ENCODE results near the gene CEL. TPM values are rescaled to one million over a fixed set of nuclear protein-coding genes. Genes with fewer than 3 reads are reported as not detected.

The CEL gene
- total RNA-seq, 1 donor from 2014 or later, result 3.4 TPM

- H3K4me3 ChIP-seq (ENCODE audit: insufficient read depth, low read depth, low read length), result no peak overlapping the region
- no peak overlapping the region for H3K4me2 ChIP-seq (ENCODE audit: low read length)
- TF ChIP-seq, protein P1, sequence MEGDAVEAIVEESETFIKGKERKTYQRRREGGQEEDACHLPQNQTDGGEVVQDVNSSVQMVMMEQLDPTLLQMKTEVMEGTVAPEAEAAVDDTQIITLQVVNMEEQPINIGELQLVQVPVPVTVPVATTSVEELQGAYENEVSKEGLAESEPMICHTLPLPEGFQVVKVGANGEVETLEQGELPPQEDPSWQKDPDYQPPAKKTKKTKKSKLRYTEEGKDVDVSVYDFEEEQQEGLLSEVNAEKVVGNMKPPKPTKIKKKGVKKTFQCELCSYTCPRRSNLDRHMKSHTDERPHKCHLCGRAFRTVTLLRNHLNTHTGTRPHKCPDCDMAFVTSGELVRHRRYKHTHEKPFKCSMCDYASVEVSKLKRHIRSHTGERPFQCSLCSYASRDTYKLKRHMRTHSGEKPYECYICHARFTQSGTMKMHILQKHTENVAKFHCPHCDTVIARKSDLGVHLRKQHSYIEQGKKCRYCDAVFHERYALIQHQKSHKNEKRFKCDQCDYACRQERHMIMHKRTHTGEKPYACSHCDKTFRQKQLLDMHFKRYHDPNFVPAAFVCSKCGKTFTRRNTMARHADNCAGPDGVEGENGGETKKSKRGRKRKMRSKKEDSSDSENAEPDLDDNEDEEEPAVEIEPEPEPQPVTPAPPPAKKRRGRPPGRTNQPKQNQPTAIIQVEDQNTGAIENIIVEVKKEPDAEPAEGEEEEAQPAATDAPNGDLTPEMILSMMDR (IDR thresholded peaks at IDR 0.05; ENCODE audit: insufficient read depth, low read depth, low read length), result no peak
- TF ChIP-seq EZH2 (IDR thresholded peaks at IDR 0.05; ENCODE audit: insufficient read depth, low read length), result no peak
- Mint-ChIP-seq H3K36me3 (ENCODE audit: low read depth, unreplicated experiment) (peaks cover 15% of the 10 kb centered on the region), H3K27me3 (ENCODE audit: low read depth, unreplicated experiment) (no peaks in the 10 kb centered on the region), H3K4me1 (ENCODE audit: low read depth, unreplicated experiment) (peaks cover 6% of the 10 kb centered on the region), H3K4me3 (ENCODE audit: unreplicated experiment) (no peak overlapping the region), H3K27ac (ENCODE audit: unreplicated experiment) (no peak overlapping the region), H3K9me3 (ENCODE audit: unreplicated experiment) (no peaks in the 10 kb centered on the region)
- H3K27me3 ChIP-seq (ENCODE audit: insufficient read depth, low read length), result no peaks in the 10 kb centered on the region
- no peaks in the 10 kb centered on the region for H3K9me3 ChIP-seq (ENCODE audit: insufficient read depth, low read depth, low read length)
- peaks cover 9% of the 10 kb centered on the region for H3K36me3 ChIP-seq (ENCODE audit: insufficient read depth, low read length)
- no peak overlapping the region for H3K9ac ChIP-seq (ENCODE audit: low read length)
- H3K79me2 ChIP-seq (ENCODE audit: insufficient read depth, low read length), result peaks cover 47% of the 10 kb centered on the region
- no peak overlapping the region for H3K27ac ChIP-seq (ENCODE audit: low read depth, low read length)
- FAIRE-seq, result no peak
- no peak overlapping the region for H2AFZ ChIP-seq (ENCODE audit: low read depth, low read length)
- H3K4me1 ChIP-seq (ENCODE audit: insufficient read depth, low read length), result no peaks in the 10 kb centered on the region
- peaks cover 79% of the 10 kb centered on the region for H4K20me1 ChIP-seq (ENCODE audit: insufficient read depth, low read length)
- DNase-seq (ENCODE audit: low read depth), result no peak
Observed at GRCh38 chr9:133041958-133042357, 19.8 kb upstream of the CEL start.

- no peaks in the 10 kb centered on the region for H3K4me1 ChIP-seq (ENCODE audit: insufficient read depth, low read length)
- TF ChIP-seq, protein P1 (IDR thresholded peaks at IDR 0.05; ENCODE audit: insufficient read depth, low read depth, low read length), result no peak
- no peak for TF ChIP-seq EZH2 (IDR thresholded peaks at IDR 0.05; ENCODE audit: insufficient read depth, low read length)
- H3K27ac Mint-ChIP-seq (ENCODE audit: unreplicated experiment), result no peak overlapping the region
- no peak overlapping the region for H2AFZ ChIP-seq (ENCODE audit: low read depth, low read length)
- H3K27ac ChIP-seq (ENCODE audit: low read depth, low read length), result no peak overlapping the region
- peaks cover 72% of the 10 kb centered on the region for H4K20me1 ChIP-seq (ENCODE audit: insufficient read depth, low read length)
- peaks cover 17% of the 10 kb centered on the region for H3K36me3 Mint-ChIP-seq (ENCODE audit: low read depth, unreplicated experiment)
- H3K9ac ChIP-seq (ENCODE audit: low read length), result no peak overlapping the region
- no peak overlapping the region for H3K4me3 Mint-ChIP-seq (ENCODE audit: unreplicated experiment)
- no peak overlapping the region for H3K4me2 ChIP-seq (ENCODE audit: low read length)
- H3K9me3 ChIP-seq (ENCODE audit: insufficient read depth, low read depth, low read length), result no peaks in the 10 kb centered on the region
- H3K27me3 Mint-ChIP-seq (ENCODE audit: low read depth, unreplicated experiment), result no peaks in the 10 kb centered on the region
- H3K79me2 ChIP-seq (ENCODE audit: insufficient read depth, low read length), result peaks cover 40% of the 10 kb centered on the region
- DNase-seq (ENCODE audit: low read depth) (no peak), FAIRE-seq (no peak)
- H3K9me3 Mint-ChIP-seq (ENCODE audit: unreplicated experiment), result no peaks in the 10 kb centered on the region
- no peak overlapping the region for H3K4me3 ChIP-seq (ENCODE audit: insufficient read depth, low read depth, low read length)
- H3K4me1 Mint-ChIP-seq (ENCODE audit: low read depth, unreplicated experiment), result peaks cover 6% of the 10 kb centered on the region
- no peaks in the 10 kb centered on the region for H3K27me3 ChIP-seq (ENCODE audit: insufficient read depth, low read length)
- peaks cover 11% of the 10 kb centered on the region for H3K36me3 ChIP-seq (ENCODE audit: insufficient read depth, low read length)
Observed at GRCh38 chr9:133042676-133043075, 19.1 kb upstream of the CEL start.

DNA sequence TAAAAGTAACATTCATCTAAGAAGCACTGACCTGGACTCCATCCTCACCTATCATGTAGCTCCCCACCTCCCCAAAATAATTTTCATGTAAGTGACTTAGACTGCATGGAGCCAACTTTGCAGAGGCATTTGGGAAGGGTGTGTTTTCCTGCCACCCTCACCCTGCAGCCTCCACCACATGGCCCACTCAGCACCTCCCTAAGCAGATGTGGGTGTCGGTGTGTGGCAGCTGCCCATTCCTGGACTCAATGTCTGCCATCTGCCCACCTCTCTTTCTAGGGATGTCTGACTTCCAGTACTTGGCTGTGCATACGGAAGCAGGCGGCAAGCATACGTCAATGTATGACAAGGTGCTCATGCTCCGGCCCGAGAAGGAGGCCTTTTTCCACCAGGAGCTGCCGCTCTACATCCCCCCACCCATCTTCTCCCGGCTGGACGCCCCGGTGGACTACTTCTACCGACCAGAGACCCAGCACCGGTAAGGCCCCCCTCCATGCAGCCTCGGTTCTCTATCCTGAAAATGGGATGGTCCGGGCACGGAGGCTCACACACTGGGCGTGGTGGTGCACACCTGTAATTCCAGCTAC lies 18.2 kb upstream of the CEL start:
- no peak for FAIRE-seq
- no peak overlapping the region for H3K4me2 ChIP-seq (ENCODE audit: low read length)
- H3K4me3 ChIP-seq (ENCODE audit: insufficient read depth, low read depth, low read length), result no peak overlapping the region
- no peaks in the 10 kb centered on the region for H3K9me3 ChIP-seq (ENCODE audit: insufficient read depth, low read depth, low read length)
- no peaks in the 10 kb centered on the region for H3K4me1 ChIP-seq (ENCODE audit: insufficient read depth, low read length)
- Mint-ChIP-seq H3K36me3 (ENCODE audit: low read depth, unreplicated experiment) (peaks cover 13% of the 10 kb centered on the region), H3K4me1 (ENCODE audit: low read depth, unreplicated experiment) (peaks cover 6% of the 10 kb centered on the region), H3K27ac (ENCODE audit: unreplicated experiment) (no peak overlapping the region), H3K4me3 (ENCODE audit: unreplicated experiment) (no peak overlapping the region), H3K27me3 (ENCODE audit: low read depth, unreplicated experiment) (no peaks in the 10 kb centered on the region), H3K9me3 (ENCODE audit: unreplicated experiment) (no peaks in the 10 kb centered on the region)
- peaks cover 67% of the 10 kb centered on the region for H4K20me1 ChIP-seq (ENCODE audit: insufficient read depth, low read length)
- H3K79me2 ChIP-seq (ENCODE audit: insufficient read depth, low read length), result peaks cover 34% of the 10 kb centered on the region
- H3K27me3 ChIP-seq (ENCODE audit: insufficient read depth, low read length), result no peaks in the 10 kb centered on the region
- TF ChIP-seq, protein P1 (IDR thresholded peaks at IDR 0.05; ENCODE audit: insufficient read depth, low read depth, low read length), result no peak
- no peak for TF ChIP-seq EZH2 (IDR thresholded peaks at IDR 0.05; ENCODE audit: insufficient read depth, low read length)
- H2AFZ ChIP-seq (ENCODE audit: low read depth, low read length), result no peak overlapping the region
- H3K36me3 ChIP-seq (ENCODE audit: insufficient read depth, low read length), result peaks cover 11% of the 10 kb centered on the region
- H3K9ac ChIP-seq (ENCODE audit: low read length), result no peak overlapping the region
- no peak overlapping the region for H3K27ac ChIP-seq (ENCODE audit: low read depth, low read length)
- DNase-seq (ENCODE audit: low read depth), result no peak
